Activated CD8-positive, alpha-beta memory T cell treated with anti-CD3 and anti-CD28 coated beads for 36 hours (primary cell): ENCODE results near the gene ZCRB1. TPM values are rescaled to one million over a fixed set of nuclear protein-coding genes. Genes with fewer than 3 reads are reported as not detected.
"Not testable (repeated sequence)": the region's sequence is repeated elsewhere in the genome, so short reads cannot be mapped to it uniquely, and the experiment has no call there.

ENCODE experiments used
- CTCF ChIA-PET: fragments of 350-600 bp; sonication (Branson Sonifier 250); formaldehyde crosslinking; loops from one replicate; lab custom pipeline; 2021; ENCODE audit warnings: antibody characterized with exemption; lab: Charles Lee
- POLR2A ChIA-PET: fragments of 350-600 bp; sonication (Branson Sonifier 250); formaldehyde crosslinking; loops from one replicate; lab custom pipeline; 2021; ENCODE audit warnings: antibody characterized with exemption; lab: Charles Lee
- total RNA-seq, 2 experiments: library from RNA; stranded (reverse); gene quantifications; one replicate each; pipeline ENCODE4 v1.2.3, GENCODE V29; 2021

Gene ZCRB1
- total RNA-seq = 10 to 100 TPM; 78.3 to 81.1 TPM

GRCh38 chr12:42325653-42326474 is at the start of gene ZCRB1, which contains the start of gene PPHLN1:
ZCRB1 (minus strand) TSS chr12:42326094; CDS start chr12:42324102, 1,992 bp downstream.
PPHLN1 (plus strand) TSS chr12:42326167; CDS start chr12:42335903, 9,736 bp downstream.
- CTCF ChIA-PET = no interaction called here
- POLR2A ChIA-PET = interaction anchor here (0.6 to 0.8 kb wide), 4 partner anchors 23 to 192 kb away, joined by 3 to 6 read pairs (median 4); no protein-coding TSS in a partner anchor

GRCh38 chr12:42373669-42374068 is 47.8 kb upstream of the ZCRB1 start:
- ChIA-PET CTCF (no interaction called here), POLR2A (no interaction called here)

GRCh38 chr12:42372154-42372791 is 46.4 kb upstream of the ZCRB1 start:
- ChIA-PET POLR2A (interaction anchor here (0.6 kb wide), 1 partner anchor 43 kb away, joined by 4 read pairs; no protein-coding TSS in a partner anchor), CTCF (interaction anchor here (0.8 to 1.5 kb wide), 12 partner anchors 9 to 348 kb away, joined by 3 to 5 read pairs (median 4); no protein-coding TSS in a partner anchor)

- CTCF ChIA-PET = no interaction called here
Observed at GRCh38 chr12:42370013-42370412, 44.1 kb upstream of the ZCRB1 start.

GRCh38 chr12:42365486-42365885 is 39.6 kb upstream of the ZCRB1 start:
- CTCF ChIA-PET = no interaction called here
- POLR2A ChIA-PET = no interaction called here

More at GRCh38 chr12:42370013-42370412, 44.1 kb upstream of the ZCRB1 start:
- POLR2A ChIA-PET = no interaction called here

GRCh38 chr12:42364692-42365091 is 38.8 kb upstream of the ZCRB1 start:
- POLR2A ChIA-PET = no interaction called here
- CTCF ChIA-PET = no interaction called here

GRCh38 chr12:42362647-42363260 is 36.9 kb upstream of the ZCRB1 start:
- ChIA-PET CTCF (interaction anchor here (0.6 to 1.9 kb wide), 2 partner anchors 9 to 63 kb away, joined by 3 to 5 read pairs; no protein-coding TSS in a partner anchor), POLR2A (no interaction called here)

GRCh38 chr12:42361909-42362646 is 36.2 kb upstream of the ZCRB1 start:
- ChIA-PET CTCF (interaction anchor here (0.6 to 1.9 kb wide), 2 partner anchors 10 to 63 kb away, joined by 3 to 5 read pairs; no protein-coding TSS in a partner anchor), POLR2A (no interaction called here)

GRCh38 chr12:42360747-42361403 is 35.0 kb upstream of the ZCRB1 start:
- POLR2A ChIA-PET = no interaction called here
- CTCF ChIA-PET = no interaction called here

GRCh38 chr12:42356344-42356743 is 30.4 kb upstream of the ZCRB1 start:
- ChIA-PET CTCF (no interaction called here), POLR2A (no interaction called here)

GRCh38 chr12:42350021-42350407 is 24.1 kb upstream of the ZCRB1 start:
- POLR2A ChIA-PET, CTCF ChIA-PET: not testable (repeated sequence)

GRCh38 chr12:42349119-42350020 is 23.5 kb upstream of the ZCRB1 start:
- CTCF ChIA-PET = interaction anchor here (2.0 kb wide), 1 partner anchor 23 kb away, joined by 5 read pairs; no protein-coding TSS in a partner anchor
- POLR2A ChIA-PET = not testable (repeated sequence)

- ChIA-PET CTCF (no interaction called here), POLR2A (no interaction called here)
Observed at GRCh38 chr12:42346403-42347002, 20.6 kb upstream of the ZCRB1 start.

- ChIA-PET CTCF (no interaction called here), POLR2A (no interaction called here)
Observed at GRCh38 chr12:42343721-42344120, 17.8 kb upstream of the ZCRB1 start.

- ChIA-PET CTCF (no interaction called here), POLR2A (no interaction called here)
Observed at GRCh38 chr12:42342028-42342427, 16.1 kb upstream of the ZCRB1 start.

GRCh38 chr12:42338280-42338679 is 12.4 kb upstream of the ZCRB1 start:
- POLR2A ChIA-PET = no interaction called here
- CTCF ChIA-PET = no interaction called here

- POLR2A ChIA-PET = no interaction called here
- CTCF ChIA-PET = no interaction called here
Observed at GRCh38 chr12:42336286-42336685, 10.4 kb upstream of the ZCRB1 start.
